HCT116 (cell line): Measurements from ENCODE around the gene SRP68. TPM values are rescaled to one million over a fixed set of nuclear protein-coding genes. Genes with fewer than 3 reads are reported as not detected.

Source experiments
- ATAC-seq: fragments of 200-7000 bp; cut with Tn5 transposase; 2 replicates; pipeline ENCODE4 v1.9.1; 2020; ENCODE audit warnings: mild to moderate bottlenecking, moderate library complexity
- BruUV-seq: library from RNA; stranded (reverse); fragments of 400-500 nt; replicated peaks from 2 replicates; lab custom pipeline; 2021; lab: Mats Ljungman, UMichigan
- CTCF ChIA-PET: fragments of 300-600 bp; sonication (Branson Sonifier 250); formaldehyde crosslinking; loops from one replicate; lab custom pipeline; 2021; ENCODE audit warnings: antibody characterized with exemption; lab: Charles Lee
- POLR2A ChIA-PET: fragments of 300-600, 350-600 bp; sonication (Branson Sonifier 250); formaldehyde crosslinking; loops from one replicate; lab custom pipeline; 2021; ENCODE audit warnings: antibody characterized with exemption; lab: Charles Lee
- RAD21 ChIA-PET, 2 experiments: fragments of 300-600 bp; sonication (Branson Sonifier 250); formaldehyde crosslinking; loops; one replicate each; lab custom pipeline; 2023; ENCODE audit warnings: low total read pairs in 2 of 2; ENCODE audit not compliant: uncharacterized antibody in 2 of 2, unreplicated experiment in 2 of 2, low non-redundant PET in 1 of 2; lab: Charles Lee
- DNase-seq: peaks from one replicate; pipeline ENCODE4 v3.0.0-alpha.2; 2010; ENCODE audit warnings: low read depth, low spot score
- H2AFZ ChIP-seq: fragments of 200-600 bp; shearing (Covaris generic), sonication (generic); 2 replicates; pipeline ENCODE4 v1.6.1; 2017; ENCODE audit warnings: low read depth, mixed run types, mixed read lengths, antibody characterized with exemption, low read length; ENCODE audit not compliant: poor library complexity, severe bottlenecking
- H3K27ac ChIP-seq: 2 replicates; pipeline ENCODE4 v1.5.1; 2012; ENCODE audit warnings: low read depth, low read length
- H3K27me3 ChIP-seq: fragments of 200-600 bp; sonication (generic); 2 replicates; pipeline ENCODE4 v1.6.1; 2016; ENCODE audit warnings: mixed run types, low read length, mixed read lengths; ENCODE audit not compliant: insufficient read depth
- H3K36me3 ChIP-seq, 2 experiments: fragments of 200-500 bp in 1 of 2; fragments of 200-600 bp in 1 of 2; sonication (Bioruptor generic) in 1 of 2; sonication (generic) in 1 of 2; 2 replicates each; pipeline versions ENCODE4 v1.5.1 to v1.6.1; 2014 to 2016; ENCODE audit warnings: low read length in 2 of 2, inconsistent platforms in 1 of 2, mixed read lengths in 1 of 2, mixed run types in 1 of 2; ENCODE audit not compliant: insufficient read depth in 2 of 2, control insufficient read depth in 1 of 2
- H3K4me1 ChIP-seq, 2 experiments: fragments of 200-600 bp in 1 of 2; sonication (generic) in 1 of 2; 2 replicates each; pipeline versions ENCODE4 v1.5.1 to v1.6.1; 2012 to 2017; ENCODE audit warnings: low read length in 2 of 2, inconsistent platforms in 1 of 2, mild to moderate bottlenecking in 1 of 2, mixed read lengths in 1 of 2, mixed run types in 1 of 2, moderate library complexity in 1 of 2; ENCODE audit not compliant: insufficient read depth in 2 of 2, control insufficient read depth in 1 of 2
- H3K4me2 ChIP-seq: fragments of 200-600 bp; sonication (generic); 2 replicates; pipeline ENCODE4 v1.6.1; 2017; ENCODE audit warnings: mixed run types, low read length, mixed read lengths
- H3K4me3 ChIP-seq, 2 experiments: fragments of 200-600 bp in 1 of 2; sonication (generic) in 1 of 2; replicated peaks in 1 of 2; 2 replicates each; pipeline ENCODE4 v1.5.1; 2011 to 2016; ENCODE audit warnings: low read length in 2 of 2, control low read depth in 1 of 2, low read depth in 1 of 2, mild to moderate bottlenecking in 1 of 2, mixed read lengths in 1 of 2, mixed run types in 1 of 2
- H3K79me2 ChIP-seq: fragments of 200-600 bp; sonication (generic); 2 replicates; pipeline ENCODE4 v1.6.1; 2017; ENCODE audit warnings: mild to moderate bottlenecking, mixed run types, low read length, moderate library complexity, mixed read lengths; ENCODE audit not compliant: insufficient read depth
- H3K9ac ChIP-seq: fragments of 200-600 bp; sonication (generic); 2 replicates; pipeline ENCODE4 v1.6.1; 2016; ENCODE audit warnings: low read length, mixed read lengths
- H3K9me2 ChIP-seq: fragments of 200-600 bp; sonication (generic), shearing (Covaris generic); 2 replicates; pipeline ENCODE4 v1.6.1; 2017; ENCODE audit warnings: mixed run types, mild to moderate bottlenecking, moderate library complexity; ENCODE audit not compliant: insufficient read depth
- H3K9me3 ChIP-seq, 2 experiments: fragments of 200-500 bp in 1 of 2; fragments of 200-600 bp in 1 of 2; sonication (Bioruptor generic) in 1 of 2; sonication (generic) in 1 of 2; 2 replicates each; pipeline ENCODE4 v1.6.1; 2014 to 2017; ENCODE audit warnings: low read length in 2 of 2, mixed read lengths in 2 of 2, inconsistent platforms in 1 of 2, low read depth in 1 of 2, mild to moderate bottlenecking in 1 of 2, mixed run types in 1 of 2, moderate library complexity in 1 of 2; ENCODE audit not compliant: control insufficient read depth in 1 of 2, insufficient read depth in 1 of 2
- H4K20me1 ChIP-seq: fragments of 200-600 bp; sonication (generic), shearing (Covaris generic); 2 replicates; pipeline ENCODE4 v1.6.1; 2017; ENCODE audit warnings: mixed run types, mild to moderate bottlenecking, moderate library complexity; ENCODE audit not compliant: insufficient read depth
- CBX3 ChIP-seq: IDR thresholded peaks from 2 replicates; pipeline ENCODE4 v1.6.1; 2012; ENCODE audit warnings: low read depth
- EGR1 ChIP-seq: IDR thresholded peaks from 2 replicates; pipeline ENCODE4 v1.6.1; 2012; ENCODE audit warnings: low read depth
- ELF1 ChIP-seq: IDR thresholded peaks from 2 replicates; pipeline ENCODE4 v1.6.1; 2012; ENCODE audit warnings: low read depth, borderline replicate concordance
- EZH2phosphoT487 ChIP-seq: fragments of 200-600 bp; IDR thresholded peaks from 2 replicates; pipeline ENCODE4 v1.6.1; 2018; ENCODE audit warnings: antibody characterized with exemption, borderline replicate concordance
- FOSL1 ChIP-seq: IDR thresholded peaks from 2 replicates; pipeline ENCODE4 v1.6.1; 2012; ENCODE audit warnings: low read depth
- JUND ChIP-seq: IDR thresholded peaks from 2 replicates; pipeline ENCODE4 v1.6.1; 2012
- MAX ChIP-seq: IDR thresholded peaks from 2 replicates; pipeline ENCODE4 v1.6.1; 2012
- POLR2A ChIP-seq: IDR thresholded peaks from 2 replicates; pipeline ENCODE4 v1.7.0; 2011; ENCODE audit warnings: borderline replicate concordance; ENCODE audit not compliant: insufficient read depth, insufficient read length; ENCODE audit errors: extremely low read depth
- POLR2AphosphoS5 ChIP-seq: IDR thresholded peaks from 2 replicates; pipeline ENCODE4 v1.6.1; 2011; ENCODE audit warnings: mild to moderate bottlenecking, low read depth, low read length, moderate library complexity
- RAD21 ChIP-seq: IDR thresholded peaks from 2 replicates; pipeline ENCODE4 v1.6.1; 2012; ENCODE audit warnings: low read depth, mild to moderate bottlenecking
- REST ChIP-seq: IDR thresholded peaks from 2 replicates; pipeline ENCODE4 v1.6.1; 2012; ENCODE audit warnings: low read depth
- SIN3A ChIP-seq: IDR thresholded peaks from 2 replicates; pipeline ENCODE4 v1.6.1; 2012; ENCODE audit warnings: low read depth
- SP1 ChIP-seq: IDR thresholded peaks from 2 replicates; pipeline ENCODE4 v1.6.1; 2012; ENCODE audit warnings: low read depth
- SRF ChIP-seq: IDR thresholded peaks from 2 replicates; pipeline ENCODE4 v1.6.1; 2012; ENCODE audit warnings: low read depth
- TCF7L2 ChIP-seq: IDR thresholded peaks from 2 replicates; pipeline ENCODE4 v1.7.0; 2011; ENCODE audit warnings: borderline replicate concordance, inconsistent platforms; ENCODE audit not compliant: insufficient read depth, insufficient read length; ENCODE audit errors: extremely low read depth
- YY1 ChIP-seq: IDR thresholded peaks from 2 replicates; pipeline ENCODE4 v1.6.1; 2011; ENCODE audit warnings: low read length, low read depth, moderate library complexity, mild to moderate bottlenecking; ENCODE audit not compliant: insufficient replicate concordance; ENCODE audit errors: extremely low read depth
- ZFX ChIP-seq: fragments of 450-650 bp; IDR thresholded peaks from 2 replicates; pipeline ENCODE4 v1.6.1; 2017
- ZNF274 ChIP-seq: fragments of 200-500 bp; sonication (Bioruptor generic); IDR thresholded peaks from 2 replicates; pipeline ENCODE4 v1.6.1; 2014; ENCODE audit warnings: mild to moderate bottlenecking, low read depth, low read length, inconsistent platforms
- intact Hi-C: fragments of 100-400 bp; cut with micrococcal nuclease; formaldehyde crosslinking; loops from 2 replicates; pipeline ENCODE4 v1.10.0; 2022
- total RNA-seq: library from RNA; stranded (reverse); gene quantifications from one replicate; pipeline ENCODE4 v1.2.1, GENCODE V29; 2021; ENCODE audit not compliant: unreplicated experiment
- TF ChIP-seq, protein P1 (sequence below): IDR thresholded peaks from 2 replicates; pipeline ENCODE4 v1.6.1; 2011; ENCODE audit warnings: mild to moderate bottlenecking, low read length, moderate library complexity; ENCODE audit not compliant: insufficient replicate concordance; ENCODE audit errors: extremely low read depth

Gene SRP68
- total RNA-seq, 1 experiment from 2014 or later, result 152 TPM

- intact Hi-C loops, result no loop called here
Measured at GRCh38 chr17:76063875-76064546, 8.3 kb downstream of the SRP68 start.

More at GRCh38 chr17:76063875-76064546, 8.3 kb downstream of the SRP68 start:
- no peak overlapping the region for H3K9ac ChIP-seq
- RAD21 ChIA-PET, result no interaction called here
- ATAC-seq, result no peak
- CTCF ChIA-PET, result no interaction called here
- TF ChIP-seq SRF (no peak), SP1 (no peak), ZFX (no peak), EGR1 (no peak), JUND (no peak), ELF1 (no peak), YY1 (no peak), POLR2AphosphoS5 (no peak), MAX (no peak), REST (no peak), SIN3A (no peak), FOSL1 (no peak), RAD21 (no peak), TCF7L2 (no peak), CBX3 (no peak), EZH2phosphoT487 (no peak), ZNF274 (no peak), POLR2A (no peak)
- TF ChIP-seq, protein P1, sequence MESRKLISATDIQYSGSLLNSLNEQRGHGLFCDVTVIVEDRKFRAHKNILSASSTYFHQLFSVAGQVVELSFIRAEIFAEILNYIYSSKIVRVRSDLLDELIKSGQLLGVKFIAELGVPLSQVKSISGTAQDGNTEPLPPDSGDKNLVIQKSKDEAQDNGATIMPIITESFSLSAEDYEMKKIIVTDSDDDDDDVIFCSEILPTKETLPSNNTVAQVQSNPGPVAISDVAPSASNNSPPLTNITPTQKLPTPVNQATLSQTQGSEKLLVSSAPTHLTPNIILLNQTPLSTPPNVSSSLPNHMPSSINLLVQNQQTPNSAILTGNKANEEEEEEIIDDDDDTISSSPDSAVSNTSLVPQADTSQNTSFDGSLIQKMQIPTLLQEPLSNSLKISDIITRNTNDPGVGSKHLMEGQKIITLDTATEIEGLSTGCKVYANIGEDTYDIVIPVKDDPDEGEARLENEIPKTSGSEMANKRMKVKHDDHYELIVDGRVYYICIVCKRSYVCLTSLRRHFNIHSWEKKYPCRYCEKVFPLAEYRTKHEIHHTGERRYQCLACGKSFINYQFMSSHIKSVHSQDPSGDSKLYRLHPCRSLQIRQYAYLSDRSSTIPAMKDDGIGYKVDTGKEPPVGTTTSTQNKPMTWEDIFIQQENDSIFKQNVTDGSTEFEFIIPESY, result no peak
- TF ChIP-seq, all 23 proteins: peak for 0
- H3K27me3 ChIP-seq, result no peaks in the 10 kb centered on the region
- POLR2A ChIA-PET, result interaction anchor here (0.6 kb wide), 1 partner anchor 34 kb away, joined by 3 read pairs; no protein-coding TSS in a partner anchor
- no peak overlapping the region; the same call in 1 of the 2 replicates for H3K27ac ChIP-seq
- no peaks in the 10 kb centered on the region for H3K9me3 ChIP-seq
- H3K4me2 ChIP-seq, result no peak overlapping the region
- no peak overlapping the region for H2AFZ ChIP-seq
- DNase-seq, result no peak
- no TSS peak for BruUV-seq
- no peaks in the 10 kb centered on the region for H3K4me1 ChIP-seq
- H3K9me2 ChIP-seq, result no peaks in the 10 kb centered on the region
- no peaks in the 10 kb centered on the region; the same call in 1 of the 2 replicates for H4K20me1 ChIP-seq
- peaks cover 71 to 89% of the 10 kb centered on the region in 2 experiments for H3K36me3 ChIP-seq
- peaks cover 50% of the 10 kb centered on the region for H3K79me2 ChIP-seq
- no peak overlapping the region for H3K4me3 ChIP-seq
